Vagina (tissue), 2 donors: ENCODE results near the gene SLAMF7. TPM values are rescaled to one million over a fixed set of nuclear protein-coding genes. Genes with fewer than 3 reads are reported as not detected.
"Not testable (repeated sequence)": the region's sequence is repeated elsewhere in the genome, so short reads cannot be mapped to it uniquely, and the experiment has no call there.

Experiments
- DNase-seq, 2 donors: peaks; one replicate each; pipeline ENCODE4 v3.0.0-alpha.2; 2017; ENCODE audit errors: extremely low spot score in 2 of 2
- H3K27ac ChIP-seq: fragments of 200-600 bp; sonication (generic); one replicate; pipeline ENCODE4 v1.5.1; 2019
- H3K27me3 ChIP-seq: fragments of 200-600 bp; sonication (generic); one replicate; pipeline ENCODE4 v1.5.1; 2019
- H3K36me3 ChIP-seq, 2 donors: fragments of 200-600 bp; sonication (generic); one replicate each; pipeline ENCODE4 v1.5.1; 2017 to 2019
- H3K4me1 ChIP-seq: fragments of 200-600 bp; sonication (generic); one replicate; pipeline ENCODE4 v1.5.1; 2019
- H3K4me3 ChIP-seq, 2 donors: fragments of 200-600 bp; sonication (generic); 1 replicate in 1 of 2; 2 replicates in 1 of 2; pipeline ENCODE4 v1.5.1; 2016 to 2019
- H3K9me3 ChIP-seq: fragments of 200-600 bp; sonication (generic); one replicate; pipeline ENCODE4 v1.5.1; 2019
- CTCF ChIP-seq, 3 experiments: fragments of 450-650 bp in 2 of 3; fragments of 200-600 bp in 1 of 3; sonication (generic) in 1 of 3; IDR thresholded peaks; one replicate each; pipeline ENCODE4 v1.5.1; 2017 to 2019; ENCODE audit warnings: antibody characterized with exemption in 3 of 3, mild to moderate bottlenecking in 2 of 3, moderate library complexity in 2 of 3
- POLR2A ChIP-seq, 2 donors: fragments of 450-650 bp; IDR thresholded peaks; one replicate each; pipeline ENCODE4 v1.6.1; 2017; ENCODE audit warnings: antibody characterized with exemption in 2 of 2, mild to moderate bottlenecking in 2 of 2, moderate library complexity in 2 of 2
- POLR2AphosphoS5 ChIP-seq, 2 donors: sonication (generic); formaldehyde crosslinking; IDR thresholded peaks; one replicate each; pipeline ENCODE4 v1.9.0; 2017; ENCODE audit warnings: antibody characterized with exemption in 2 of 2, mild to moderate bottlenecking in 2 of 2, low read depth in 1 of 2; ENCODE audit not compliant: insufficient read depth in 1 of 2
- intact Hi-C: fragments of 100-400 bp; cut with DNase I; formaldehyde crosslinking; loops from one replicate; pipeline ENCODE4 v1.15.1; 2023
- total RNA-seq: library from RNA; depleted of rRNA; stranded (reverse); fragments of >200 nt; gene quantifications from one replicate; pipeline ENCODE4 v1.2.3, GENCODE V29; 2016

Gene SLAMF7
- total RNA-seq, 1 donor from 2014 or later = 2.2 TPM

GRCh38 chr1:160727316-160727640 lies 11.8 kb upstream of the SLAMF7 start:
- H3K4me3 ChIP-seq = no peak overlapping the region
- H3K4me1 ChIP-seq = no peaks in the 10 kb centered on the region
- no peak for DNase-seq
- H3K36me3 ChIP-seq = no peaks in the 10 kb centered on the region
- no peaks in the 10 kb centered on the region for H3K9me3 ChIP-seq
- no peaks in the 10 kb centered on the region for H3K27me3 ChIP-seq
- TF ChIP-seq CTCF (IDR thresholded peaks at IDR 0.05) (no peak), POLR2A (IDR thresholded peaks at IDR 0.05) (no peak), POLR2AphosphoS5 (IDR thresholded peaks at IDR 0.05; ENCODE audit: insufficient read depth in 1 of 2, low read depth in 1 of 2) (no peak)
- intact Hi-C loops = no loop called here
- H3K27ac ChIP-seq = no peak overlapping the region

- H3K4me1 ChIP-seq, H3K27ac ChIP-seq, H3K27me3 ChIP-seq, H3K36me3 ChIP-seq, intact Hi-C loops, H3K9me3 ChIP-seq, H3K4me3 ChIP-seq, DNase-seq: not testable (repeated sequence)
Observed at GRCh38 chr1:160731564-160731963, 7.5 kb upstream of the SLAMF7 start.

- no peaks in the 10 kb centered on the region for H3K4me1 ChIP-seq
- intact Hi-C loops = no loop called here
- no peak overlapping the region for H3K27ac ChIP-seq
- no peak for DNase-seq
- H3K36me3 ChIP-seq = no peaks in the 10 kb centered on the region
- H3K4me3 ChIP-seq = no peak overlapping the region
- H3K27me3 ChIP-seq = no peaks in the 10 kb centered on the region
- TF ChIP-seq POLR2A (IDR thresholded peaks at IDR 0.05) (no peak), POLR2AphosphoS5 (IDR thresholded peaks at IDR 0.05; ENCODE audit: insufficient read depth in 1 of 2, low read depth in 1 of 2) (no peak), CTCF (IDR thresholded peaks at IDR 0.05) (no peak)
- H3K9me3 ChIP-seq = no peaks in the 10 kb centered on the region
Observed at GRCh38 chr1:160731990-160732389, 7.1 kb upstream of the SLAMF7 start.

- Histone ChIP-seq H3K4me1 (no peaks in the 10 kb centered on the region), H3K9me3 (no peaks in the 10 kb centered on the region), H3K27me3 (no peaks in the 10 kb centered on the region), H3K4me3 (no peak overlapping the region), H3K36me3 (no peaks in the 10 kb centered on the region), H3K27ac (no peak overlapping the region)
- intact Hi-C loops = no loop called here
- TF ChIP-seq POLR2AphosphoS5 (IDR thresholded peaks at IDR 0.05; ENCODE audit: insufficient read depth in 1 of 2, low read depth in 1 of 2) (no peak), POLR2A (IDR thresholded peaks at IDR 0.05) (no peak), CTCF (IDR thresholded peaks at IDR 0.05) (no peak)
- no peak for DNase-seq
Observed at GRCh38 chr1:160733898-160734297, 5.1 kb upstream of the SLAMF7 start.

- intact Hi-C loops = no loop called here
- H3K27ac ChIP-seq = no peak overlapping the region
- H3K27me3 ChIP-seq = no peaks in the 10 kb centered on the region
- no peaks in the 10 kb centered on the region for H3K9me3 ChIP-seq
- no peak for TF ChIP-seq POLR2A (IDR thresholded peaks at IDR 0.05)
- TF ChIP-seq POLR2AphosphoS5 (IDR thresholded peaks at IDR 0.05; ENCODE audit: insufficient read depth in 1 of 2, low read depth in 1 of 2) = no peak
- no peak for TF ChIP-seq CTCF (IDR thresholded peaks at IDR 0.05)
- no peak for DNase-seq
- H3K36me3 ChIP-seq = no peaks in the 10 kb centered on the region
- no peaks in the 10 kb centered on the region for H3K4me1 ChIP-seq
- no peak overlapping the region for H3K4me3 ChIP-seq
Observed at GRCh38 chr1:160734301-160734700, 4.7 kb upstream of the SLAMF7 start.

- H3K9me3 ChIP-seq = no peaks in the 10 kb centered on the region
- TF ChIP-seq CTCF (IDR thresholded peaks at IDR 0.05) (no peak), POLR2AphosphoS5 (IDR thresholded peaks at IDR 0.05; ENCODE audit: insufficient read depth in 1 of 2, low read depth in 1 of 2) (no peak), POLR2A (IDR thresholded peaks at IDR 0.05) (no peak)
- DNase-seq = no peak
- H3K4me1 ChIP-seq = no peaks in the 10 kb centered on the region
- H3K27ac ChIP-seq = no peak overlapping the region
- no peaks in the 10 kb centered on the region for H3K27me3 ChIP-seq
- no peak overlapping the region for H3K4me3 ChIP-seq
- no peaks in the 10 kb centered on the region for H3K36me3 ChIP-seq
- intact Hi-C loops = no loop called here
Observed at GRCh38 chr1:160738271-160738670, 776 bp upstream of the SLAMF7 start.
